ENCODE results near the gene FBLN5.
"Not testable (repeated sequence)": the region's sequence is repeated elsewhere in the genome, so short reads cannot be mapped to it uniquely, and the experiment has no call there.

FBLN5 gene

DNA sequence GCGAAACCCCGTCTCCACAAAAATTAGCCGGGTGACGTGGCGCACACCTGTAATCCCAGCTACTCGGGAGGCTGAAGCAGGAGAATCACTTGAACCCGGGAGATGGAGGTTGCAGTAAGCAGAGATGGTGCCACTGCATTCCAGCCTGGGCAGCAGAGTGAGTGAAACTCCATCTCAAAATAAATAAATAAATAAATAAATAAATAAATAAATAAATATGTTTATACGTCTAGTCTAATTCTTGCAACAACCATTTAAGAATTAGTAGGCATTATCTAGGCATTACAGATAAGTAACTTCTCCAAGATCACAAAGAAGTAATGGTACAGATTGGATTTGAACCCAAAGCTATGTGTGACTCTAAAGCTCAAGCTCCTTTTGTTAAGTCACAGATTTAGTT, 102.4 kb downstream of the FBLN5 start:
- H3K36me3 ChIP-seq (ENCODE audit: control insufficient read depth in 2 of 2, insufficient read depth in 2 of 2, low read length in 2 of 2); H3K9ac ChIP-seq (ENCODE audit: low read length in 2 of 2); H3K27ac ChIP-seq (ENCODE audit: low read length); H3K4me1 ChIP-seq (ENCODE audit: control insufficient read depth, insufficient read depth, low read length); H3K9me3 ChIP-seq (ENCODE audit: control insufficient read depth in 2 of 2, low read length in 2 of 2); H3K27me3 ChIP-seq (ENCODE audit: control insufficient read depth in 1 of 2, insufficient read depth in 2 of 2, low read length in 2 of 2); H3K4me3 ChIP-seq (ENCODE audit: low read length in 2 of 2): not testable (repeated sequence)

DNA sequence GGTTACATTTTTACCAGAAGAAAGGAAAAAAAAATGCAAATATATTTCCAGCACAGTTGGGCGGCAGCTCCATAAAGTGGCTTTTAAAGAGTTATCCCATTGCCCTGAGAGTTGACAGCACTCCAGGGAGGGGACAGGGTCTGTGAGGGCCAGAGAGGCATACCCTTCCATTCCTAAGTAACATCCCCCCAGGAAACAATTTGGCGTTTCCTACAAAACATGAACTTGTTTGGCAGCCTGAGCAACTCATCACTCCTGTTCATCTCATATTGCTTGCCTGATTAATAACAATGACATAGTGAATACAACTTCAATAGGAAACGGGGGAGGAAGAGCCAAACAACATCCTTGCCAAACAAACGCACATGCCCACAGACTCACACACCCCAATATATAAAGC, 103.5 kb downstream of the FBLN5 start:
- Histone ChIP-seq H3K27ac (ENCODE audit: low read length) (no peak overlapping the region), H3K9ac (ENCODE audit: low read length in 2 of 2) (no peak overlapping the region), H3K4me1 (ENCODE audit: control insufficient read depth, insufficient read depth, low read length) (no peaks in the 10 kb centered on the region), H3K36me3 (ENCODE audit: control insufficient read depth in 2 of 2, insufficient read depth in 2 of 2, low read length in 2 of 2) (no peaks in the 10 kb centered on the region), H3K4me3 (ENCODE audit: low read length in 2 of 2) (no peak overlapping the region), H3K9me3 (ENCODE audit: control insufficient read depth in 2 of 2, low read length in 2 of 2) (peaks cover 0 to 2% of the 10 kb centered on the region in 2 donors), H3K27me3 (ENCODE audit: control insufficient read depth in 1 of 2, insufficient read depth in 2 of 2, low read length in 2 of 2) (peaks cover 4 to 8% of the 10 kb centered on the region in 2 donors)

DNA sequence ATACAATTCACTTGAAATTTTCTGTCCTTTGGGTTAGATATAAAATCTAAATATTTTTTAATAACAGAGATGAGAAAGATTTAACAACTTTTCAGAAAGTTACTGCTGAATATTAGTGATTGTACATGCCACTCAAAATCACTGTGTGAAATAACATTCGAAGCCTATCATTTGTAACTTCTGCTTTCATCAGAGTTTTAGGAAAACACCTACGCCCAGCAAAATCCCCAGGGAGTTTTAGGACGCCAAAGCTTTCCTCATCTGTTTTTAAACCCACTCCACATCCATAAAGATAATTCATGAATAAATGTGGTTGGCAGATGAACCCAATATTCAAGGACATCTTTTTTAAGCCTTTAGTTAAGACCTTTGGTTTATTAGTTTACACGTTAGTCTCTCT, 104.1 kb downstream of the FBLN5 start:
- H3K36me3 ChIP-seq (ENCODE audit: control insufficient read depth in 2 of 2, insufficient read depth in 2 of 2, low read length in 2 of 2) = no peaks in the 10 kb centered on the region

DNA sequence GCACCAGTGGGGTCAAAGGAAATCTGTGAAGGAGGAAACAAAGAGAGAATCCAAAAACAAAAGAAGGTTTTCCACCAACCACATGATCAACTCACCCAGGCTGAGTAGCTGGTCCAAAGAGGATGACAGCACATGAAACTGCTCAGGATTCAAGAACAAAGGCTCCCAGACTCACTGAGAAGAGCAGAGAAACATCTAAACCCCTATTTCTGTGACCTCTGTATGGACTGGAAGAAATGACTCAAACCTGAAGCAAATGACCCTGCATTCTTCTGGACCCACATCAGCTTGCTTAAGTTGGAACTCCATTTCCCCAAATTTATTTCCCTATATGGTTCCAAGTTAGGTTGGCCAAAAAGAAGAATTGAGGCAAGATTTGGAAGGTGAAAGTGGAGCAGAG, 106.4 kb downstream of the FBLN5 start:
- no peak overlapping the region for H3K9ac ChIP-seq (ENCODE audit: low read length in 2 of 2)
- H3K9me3 ChIP-seq (ENCODE audit: control insufficient read depth in 2 of 2, low read length in 2 of 2) = peaks cover 0 to 2% of the 10 kb centered on the region in 2 donors
- H3K27ac ChIP-seq (ENCODE audit: low read length) = no peak overlapping the region
- H3K27me3 ChIP-seq (ENCODE audit: control insufficient read depth in 1 of 2, insufficient read depth in 2 of 2, low read length in 2 of 2) = peaks cover 11 to 22% of the 10 kb centered on the region in 2 donors
- no peaks in the 10 kb centered on the region for H3K36me3 ChIP-seq (ENCODE audit: control insufficient read depth in 2 of 2, insufficient read depth in 2 of 2, low read length in 2 of 2)
- H3K4me1 ChIP-seq (ENCODE audit: control insufficient read depth, insufficient read depth, low read length) = peaks cover 6% of the 10 kb centered on the region
- no peak overlapping the region for H3K4me3 ChIP-seq (ENCODE audit: low read length in 2 of 2)

More for the DNA sequence above, 104.1 kb downstream of the FBLN5 start:
- Histone ChIP-seq H3K4me3 (ENCODE audit: low read length in 2 of 2) (no peak overlapping the region), H3K4me1 (ENCODE audit: control insufficient read depth, insufficient read depth, low read length) (no peaks in the 10 kb centered on the region), H3K9ac (ENCODE audit: low read length in 2 of 2) (no peak overlapping the region), H3K27me3 (ENCODE audit: control insufficient read depth in 1 of 2, insufficient read depth in 2 of 2, low read length in 2 of 2) (peaks cover 4 to 8% of the 10 kb centered on the region in 2 donors), H3K9me3 (ENCODE audit: control insufficient read depth in 2 of 2, low read length in 2 of 2) (peaks cover 0 to 2% of the 10 kb centered on the region in 2 donors), H3K27ac (ENCODE audit: low read length) (no peak overlapping the region)

DNA sequence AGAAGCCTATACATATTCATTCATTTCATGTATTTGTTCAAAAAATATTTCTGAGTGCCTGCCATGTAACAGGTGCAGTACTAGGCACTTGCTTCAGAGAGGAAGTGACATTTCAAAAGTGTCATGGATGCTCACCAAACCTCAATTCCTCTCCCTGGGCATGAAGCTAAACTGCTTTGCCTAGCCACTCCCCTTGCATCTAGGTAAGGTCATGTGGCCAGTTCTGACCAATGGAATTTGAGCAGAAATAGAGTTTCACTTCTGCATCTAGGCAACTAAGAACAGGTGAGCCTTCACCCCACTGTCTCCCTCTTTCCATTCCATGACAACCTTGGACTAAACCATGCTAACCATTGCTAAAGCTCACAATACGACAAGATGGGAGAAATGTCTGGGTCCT, 107.7 kb downstream of the FBLN5 start:
- H3K27me3 ChIP-seq (ENCODE audit: control insufficient read depth in 1 of 2, insufficient read depth in 2 of 2, low read length in 2 of 2) = peaks cover 11 to 28% of the 10 kb centered on the region in 2 donors
- H3K27ac ChIP-seq (ENCODE audit: low read length) = no peak overlapping the region
- H3K36me3 ChIP-seq (ENCODE audit: control insufficient read depth in 2 of 2, insufficient read depth in 2 of 2, low read length in 2 of 2) = no peaks in the 10 kb centered on the region
- H3K4me3 ChIP-seq (ENCODE audit: low read length in 2 of 2) = no peak overlapping the region
- H3K4me1 ChIP-seq (ENCODE audit: control insufficient read depth, insufficient read depth, low read length) = peaks cover 7% of the 10 kb centered on the region
- peaks cover 0 to 2% of the 10 kb centered on the region in 2 donors for H3K9me3 ChIP-seq (ENCODE audit: control insufficient read depth in 2 of 2, low read length in 2 of 2)
- H3K9ac ChIP-seq (ENCODE audit: low read length in 2 of 2) = no peak overlapping the region

DNA sequence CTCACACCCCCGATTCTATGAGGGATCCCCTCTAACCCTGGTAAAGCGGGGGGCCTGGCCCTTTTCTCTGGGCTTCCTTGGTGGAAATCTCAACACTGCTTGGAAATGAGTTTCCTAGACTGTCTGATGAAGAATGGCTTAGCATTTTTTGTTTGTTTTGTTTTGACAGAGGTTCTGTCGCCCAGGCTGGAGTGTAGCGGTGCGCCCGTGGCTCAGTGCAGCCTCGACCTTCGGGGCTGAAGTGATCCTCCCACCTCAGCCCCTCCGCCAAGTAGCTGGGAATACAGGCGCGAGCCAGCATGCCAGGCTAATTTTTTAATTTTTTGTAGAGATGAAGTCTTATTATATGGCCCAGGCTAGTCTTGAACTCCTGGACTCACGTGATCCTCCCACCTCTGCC, 110.4 kb downstream of the FBLN5 start:
- H3K4me1 ChIP-seq (ENCODE audit: control insufficient read depth, insufficient read depth, low read length) = peaks cover 7% of the 10 kb centered on the region
- peaks cover 9 to 28% of the 10 kb centered on the region in 2 donors for H3K27me3 ChIP-seq (ENCODE audit: control insufficient read depth in 1 of 2, insufficient read depth in 2 of 2, low read length in 2 of 2)
- no peak overlapping the region for H3K9ac ChIP-seq (ENCODE audit: low read length in 2 of 2)
- no peaks in the 10 kb centered on the region for H3K36me3 ChIP-seq (ENCODE audit: control insufficient read depth in 2 of 2, insufficient read depth in 2 of 2, low read length in 2 of 2)
- peaks cover 0 to 2% of the 10 kb centered on the region in 2 donors for H3K9me3 ChIP-seq (ENCODE audit: control insufficient read depth in 2 of 2, low read length in 2 of 2)
- no peak overlapping the region for H3K27ac ChIP-seq (ENCODE audit: low read length)
- peak overlapping the region; percentile 33 to 71 for H3K4me3 ChIP-seq (ENCODE audit: low read length in 2 of 2)

DNA sequence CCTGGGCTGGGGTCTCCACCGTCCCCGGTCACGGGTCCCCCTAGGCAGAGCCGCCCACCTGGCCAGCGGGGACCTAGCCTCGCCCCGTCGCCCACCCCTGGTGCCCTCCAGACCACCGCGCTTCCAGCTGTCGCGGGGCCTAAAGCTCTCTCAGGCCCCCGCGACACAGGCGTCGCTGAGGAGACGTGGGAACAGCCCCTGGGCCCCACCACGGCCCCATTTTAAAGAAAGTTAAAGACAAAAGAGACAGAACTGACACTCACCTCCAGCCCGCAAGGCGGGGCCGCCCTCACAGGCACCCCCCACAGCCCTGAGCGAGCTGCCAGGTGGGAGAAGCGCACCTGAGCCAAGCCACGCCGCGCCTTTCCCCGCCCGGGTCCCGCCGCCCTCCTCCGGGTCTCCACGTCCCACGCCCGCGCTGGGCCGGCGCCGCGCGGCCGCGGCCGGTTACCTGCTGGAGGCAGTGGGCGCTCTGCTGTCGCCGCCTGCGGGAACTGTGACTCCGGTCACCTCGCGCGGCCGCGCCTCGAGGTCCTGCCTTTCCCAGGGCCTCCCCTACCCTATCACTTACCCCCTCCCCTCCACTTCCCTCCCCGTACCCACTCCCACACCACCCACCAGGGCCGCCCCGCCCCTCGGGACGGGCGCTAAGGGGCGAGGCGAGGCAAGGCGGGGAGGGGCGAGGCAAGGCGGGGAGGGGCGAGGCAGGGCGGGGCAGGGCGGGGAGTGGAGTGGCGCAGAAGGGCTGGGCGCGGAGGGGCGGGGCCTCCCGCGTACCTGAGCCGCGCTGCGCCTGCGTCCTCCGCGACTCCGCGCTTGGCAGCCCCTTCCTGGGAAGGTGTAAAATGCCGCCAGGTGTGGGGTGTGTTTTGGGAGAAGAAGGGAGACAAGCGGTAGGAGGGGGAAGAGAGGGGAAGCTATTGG, 111.3 kb downstream of the FBLN5 start:
- Histone ChIP-seq H3K9me3 (ENCODE audit: control insufficient read depth in 2 of 2, low read length in 2 of 2) (peaks cover 0 to 2% of the 10 kb centered on the region in 2 donors), H3K27ac (ENCODE audit: low read length) (no peak overlapping the region), H3K4me3 (ENCODE audit: low read length in 2 of 2) (peak overlapping the region; percentile 35 to 71), H3K36me3 (ENCODE audit: control insufficient read depth in 2 of 2, insufficient read depth in 2 of 2, low read length in 2 of 2) (no peaks in the 10 kb centered on the region), H3K27me3 (ENCODE audit: control insufficient read depth in 1 of 2, insufficient read depth in 2 of 2, low read length in 2 of 2) (peaks cover 9 to 28% of the 10 kb centered on the region in 2 donors), H3K9ac (ENCODE audit: low read length in 2 of 2) (peak overlapping the region; percentile 14 to 55), H3K4me1 (ENCODE audit: control insufficient read depth, insufficient read depth, low read length) (peaks cover 7% of the 10 kb centered on the region)

DNA sequence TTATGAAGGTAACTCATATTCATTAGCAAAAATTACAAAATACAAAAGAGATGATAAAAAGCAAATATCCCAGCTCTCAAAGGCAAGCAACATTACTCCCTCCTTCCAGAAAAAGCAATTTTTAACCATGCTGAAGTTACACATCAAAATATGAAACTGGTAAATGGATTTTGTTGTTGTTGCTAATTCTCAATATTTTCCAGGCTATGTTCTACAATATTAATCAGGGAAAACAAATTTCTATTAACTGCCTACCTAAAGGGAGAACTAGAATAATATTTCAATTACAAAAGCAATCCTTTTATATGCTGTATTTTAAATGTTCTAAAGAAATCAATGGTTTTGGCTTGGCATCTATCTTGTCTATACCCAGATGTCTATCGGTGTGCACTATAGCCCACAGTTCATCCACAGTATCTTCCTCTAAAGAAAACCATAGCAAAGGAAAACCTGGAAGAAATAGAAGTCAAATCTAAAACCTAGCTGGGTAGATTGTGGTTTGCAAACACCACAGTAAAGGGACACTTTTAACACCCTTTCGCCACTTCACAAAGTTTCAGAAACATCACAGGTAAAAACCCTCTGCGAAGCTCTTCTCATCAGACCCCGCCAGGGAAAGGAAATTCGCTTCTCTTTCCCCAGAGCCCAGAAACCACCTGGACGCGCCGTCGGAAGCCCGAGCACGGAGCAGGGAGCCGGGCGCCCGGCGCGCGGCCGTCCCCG, 112.1 kb downstream of the FBLN5 start:
- H3K27ac ChIP-seq (ENCODE audit: low read length) = no peak overlapping the region
- no peaks in the 10 kb centered on the region for H3K36me3 ChIP-seq (ENCODE audit: control insufficient read depth in 2 of 2, insufficient read depth in 2 of 2, low read length in 2 of 2)
- H3K9ac ChIP-seq (ENCODE audit: low read length in 2 of 2) = peak overlapping the region in 1 of 2 donors; percentile 55
- peaks cover 7 to 28% of the 10 kb centered on the region in 2 donors for H3K27me3 ChIP-seq (ENCODE audit: control insufficient read depth in 1 of 2, insufficient read depth in 2 of 2, low read length in 2 of 2)
- H3K4me1 ChIP-seq (ENCODE audit: control insufficient read depth, insufficient read depth, low read length) = peaks cover 7% of the 10 kb centered on the region
- peak overlapping the region in 1 of 2 donors; percentile 71 for H3K4me3 ChIP-seq (ENCODE audit: low read length in 2 of 2)
- H3K9me3 ChIP-seq (ENCODE audit: control insufficient read depth in 2 of 2, low read length in 2 of 2) = peaks cover 0 to 2% of the 10 kb centered on the region in 2 donors

DNA sequence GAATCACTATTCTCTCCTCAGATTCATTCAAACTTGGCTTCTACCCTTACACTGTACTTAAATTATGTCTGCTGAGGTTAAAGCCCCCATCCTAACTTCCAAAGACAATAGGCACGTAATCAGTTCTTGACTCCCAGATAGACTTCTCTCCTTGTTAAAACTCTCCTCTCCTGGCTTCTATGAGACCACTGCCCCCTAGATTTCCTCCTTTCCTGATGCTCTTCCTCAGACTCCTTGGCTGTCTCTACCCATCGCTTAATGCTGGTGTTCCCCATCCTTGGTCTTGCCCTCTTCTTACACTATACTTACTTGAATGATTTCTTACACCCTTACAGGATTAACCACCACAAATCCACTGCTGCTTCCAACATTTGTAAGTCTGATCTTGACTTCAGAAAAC, 112.9 kb downstream of the FBLN5 start:
- Histone ChIP-seq H3K27me3 (ENCODE audit: control insufficient read depth in 1 of 2, insufficient read depth in 2 of 2, low read length in 2 of 2) (peaks cover 4 to 25% of the 10 kb centered on the region in 2 donors), H3K9me3 (ENCODE audit: control insufficient read depth in 2 of 2, low read length in 2 of 2) (no peaks in the 10 kb centered on the region), H3K9ac (ENCODE audit: low read length in 2 of 2) (no peak overlapping the region), H3K36me3 (ENCODE audit: control insufficient read depth in 2 of 2, insufficient read depth in 2 of 2, low read length in 2 of 2) (no peaks in the 10 kb centered on the region), H3K4me3 (ENCODE audit: low read length in 2 of 2) (no peak overlapping the region), H3K27ac (ENCODE audit: low read length) (no peak overlapping the region), H3K4me1 (ENCODE audit: control insufficient read depth, insufficient read depth, low read length) (peaks cover 7% of the 10 kb centered on the region)

DNA sequence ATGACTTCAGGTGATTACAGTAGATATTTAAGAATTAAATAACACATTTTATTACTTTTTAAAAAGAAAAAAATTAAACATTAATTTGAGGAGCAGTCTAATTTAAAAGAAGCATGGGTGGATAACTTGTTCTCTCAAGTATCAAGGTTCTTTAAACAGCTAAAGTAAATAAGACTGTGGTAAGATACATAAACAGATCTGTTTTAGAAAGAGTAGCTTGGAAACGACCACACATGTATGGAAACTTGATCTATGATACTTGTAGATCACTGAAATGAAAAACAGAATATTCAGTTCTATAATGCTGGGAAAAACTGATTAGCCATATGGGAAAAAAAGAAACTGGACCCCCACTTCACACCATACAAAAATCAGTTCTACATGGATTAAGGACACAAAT, 116.2 kb downstream of the FBLN5 start:
- Histone ChIP-seq H3K9ac (ENCODE audit: low read length in 2 of 2) (no peak overlapping the region), H3K27ac (ENCODE audit: low read length) (no peak overlapping the region)

More for the DNA sequence above, 116.2 kb downstream of the FBLN5 start:
- H3K4me3 ChIP-seq (ENCODE audit: low read length in 2 of 2) = no peak overlapping the region
- H3K4me1 ChIP-seq (ENCODE audit: control insufficient read depth, insufficient read depth, low read length) = peaks cover 3% of the 10 kb centered on the region
- peaks cover 0 to 9% of the 10 kb centered on the region in 2 donors for H3K27me3 ChIP-seq (ENCODE audit: control insufficient read depth in 1 of 2, insufficient read depth in 2 of 2, low read length in 2 of 2)
- H3K9me3 ChIP-seq (ENCODE audit: control insufficient read depth in 2 of 2, low read length in 2 of 2) = no peaks in the 10 kb centered on the region
- no peaks in the 10 kb centered on the region for H3K36me3 ChIP-seq (ENCODE audit: control insufficient read depth in 2 of 2, insufficient read depth in 2 of 2, low read length in 2 of 2)

Measured in stomach smooth muscle (tissue), 2 donors.